HG02870 (cell line): ENCODE measurements around the gene BCR.
"Not testable (repeated sequence)": the region's sequence is repeated elsewhere in the genome, so short reads cannot be mapped to it uniquely, and the experiment has no call there.

ENCODE experiments used
- ATAC-seq: cut with Tn5 transposase; IDR thresholded peaks from one replicate; pipeline ENCODE4 v1.9.1; 2021; ENCODE audit warnings: mild to moderate bottlenecking, moderate library complexity; ENCODE audit not compliant: unreplicated experiment

Gene BCR

GRCh38 chr22:23309261-23309660, 129.0 kb downstream of the BCR start:
- ATAC-seq: not testable (repeated sequence)

- ATAC-seq: not testable (repeated sequence)
These were observed 130.3 kb downstream of the BCR start for GRCh38 chr22:23310443-23311097.

GRCh38 chr22:23311635-23312420, 131.5 kb downstream of the BCR start:
- ATAC-seq: not testable (repeated sequence)

GRCh38 chr22:23313791-23314567, 133.7 kb downstream of the BCR start:
- ATAC-seq: no peak

GRCh38 chr22:23315341-23315917, 135.1 kb downstream of the BCR start:
- ATAC-seq: no peak

GRCh38 chr22:23316596-23316995, 136.3 kb downstream of the BCR start:
- ATAC-seq: not testable (repeated sequence)

- not testable (repeated sequence) for ATAC-seq
These were observed 138.0 kb downstream of the BCR start for GRCh38 chr22:23318316-23318715.

GRCh38 chr22:23322497-23323080, 142.3 kb downstream of the BCR start:
- not testable (repeated sequence) for ATAC-seq

GRCh38 chr22:23323960-23324688, 143.8 kb downstream of the BCR start:
- not testable (repeated sequence) for ATAC-seq

- ATAC-seq: no peak
These were observed 144.9 kb downstream of the BCR start for GRCh38 chr22:23325183-23325582.

GRCh38 chr22:23333822-23334221, 153.5 kb downstream of the BCR start:
- ATAC-seq: not testable (repeated sequence)

GRCh38 chr22:23337672-23338071, 157.4 kb downstream of the BCR start:
- ATAC-seq: not testable (repeated sequence)

- not testable (repeated sequence) for ATAC-seq
These were observed 161.8 kb downstream of the BCR start for GRCh38 chr22:23341942-23342695.

- ATAC-seq: no peak
These were observed 171.0 kb downstream of the BCR start for GRCh38 chr22:23351321-23351720.

- no peak for ATAC-seq
These were observed 172.7 kb downstream of the BCR start for GRCh38 chr22:23353004-23353403.

GRCh38 chr22:23353696-23354095, 173.4 kb downstream of the BCR start:
- ATAC-seq: no peak

- no peak for ATAC-seq
These were observed 175.8 kb downstream of the BCR start for GRCh38 chr22:23356094-23356493.

- ATAC-seq: no peak
These were observed 176.7 kb downstream of the BCR start for GRCh38 chr22:23357053-23357452.

GRCh38 chr22:23359583-23360123, 179.3 kb downstream of the BCR start:
- ATAC-seq: no peak
